GM19023 (cell line): ENCODE data around the gene PGM1.

Experiments used
- ATAC-seq: cut with Tn5 transposase; IDR thresholded peaks from one replicate; pipeline ENCODE4 v1.9.1; 2021; ENCODE audit warnings: mild to moderate bottlenecking, moderate library complexity; ENCODE audit not compliant: unreplicated experiment

PGM1 gene

DNA sequence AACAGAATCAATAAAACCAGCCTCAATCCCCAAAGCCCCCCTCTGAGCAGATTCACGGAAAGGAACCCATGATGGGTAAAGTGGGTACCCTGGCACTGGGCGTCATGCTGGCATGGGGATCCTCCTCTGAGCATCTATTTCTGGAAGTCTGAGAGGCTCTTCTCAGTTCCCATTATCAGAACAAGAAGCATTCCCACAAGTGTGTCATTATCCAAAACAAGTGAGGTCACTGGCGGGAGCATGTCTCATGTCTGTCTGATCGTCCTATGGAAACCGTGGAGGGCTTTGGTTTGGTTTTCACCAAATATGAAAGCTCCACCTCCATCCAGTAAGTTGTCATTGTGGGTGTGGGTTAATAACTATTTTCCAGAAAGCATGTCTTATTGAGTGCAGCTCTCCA lies 70.7 kb downstream of the PGM1 start:
- ATAC-seq, result no peak

- no peak for ATAC-seq
These were observed 71.5 kb downstream of the PGM1 start for GRCh38 chr1:63664742-63665141.

DNA sequence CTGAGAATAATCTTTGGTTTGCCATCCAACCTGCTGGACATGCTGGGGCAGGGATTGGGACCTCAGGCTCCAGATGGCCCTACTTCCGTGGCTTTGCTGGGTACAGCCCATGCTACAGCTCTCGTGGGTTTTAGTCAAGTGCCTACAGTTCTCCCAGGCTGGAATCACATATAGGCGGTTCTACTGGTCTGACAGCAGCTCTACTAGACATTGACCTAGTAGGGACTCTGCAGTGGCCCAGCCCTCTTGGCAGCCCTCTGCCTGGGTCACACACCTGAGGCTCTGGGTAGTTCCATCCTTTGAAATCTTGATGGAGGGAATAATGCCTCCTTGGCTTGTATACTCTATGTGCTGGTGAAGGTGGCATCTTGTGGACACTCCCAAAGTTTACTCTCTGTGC lies 72.2 kb downstream of the PGM1 start:
- ATAC-seq, result no peak

DNA sequence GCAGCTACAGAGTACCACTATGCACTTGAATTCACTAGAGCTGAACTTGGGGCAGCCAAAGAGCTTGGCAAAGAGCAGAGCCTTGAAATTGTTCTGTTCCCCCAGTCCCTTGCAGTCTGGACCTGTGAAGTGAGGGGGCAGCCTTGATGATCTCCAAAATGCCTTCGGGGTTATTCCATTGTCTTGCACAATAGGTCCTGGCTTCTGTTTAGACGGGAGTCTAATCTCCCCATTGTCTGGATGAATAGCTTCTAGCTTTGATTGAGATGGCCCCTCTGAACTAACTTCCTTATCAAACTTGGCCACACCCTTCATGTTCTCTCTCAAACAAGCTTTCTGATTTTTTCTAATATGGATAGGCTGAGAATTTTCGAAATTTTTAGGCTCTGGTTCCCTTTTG lies 72.6 kb downstream of the PGM1 start:
- ATAC-seq, result no peak

- no peak for ATAC-seq
These were observed 75.1 kb downstream of the PGM1 start for GRCh38 chr1:63668298-63668697.

DNA sequence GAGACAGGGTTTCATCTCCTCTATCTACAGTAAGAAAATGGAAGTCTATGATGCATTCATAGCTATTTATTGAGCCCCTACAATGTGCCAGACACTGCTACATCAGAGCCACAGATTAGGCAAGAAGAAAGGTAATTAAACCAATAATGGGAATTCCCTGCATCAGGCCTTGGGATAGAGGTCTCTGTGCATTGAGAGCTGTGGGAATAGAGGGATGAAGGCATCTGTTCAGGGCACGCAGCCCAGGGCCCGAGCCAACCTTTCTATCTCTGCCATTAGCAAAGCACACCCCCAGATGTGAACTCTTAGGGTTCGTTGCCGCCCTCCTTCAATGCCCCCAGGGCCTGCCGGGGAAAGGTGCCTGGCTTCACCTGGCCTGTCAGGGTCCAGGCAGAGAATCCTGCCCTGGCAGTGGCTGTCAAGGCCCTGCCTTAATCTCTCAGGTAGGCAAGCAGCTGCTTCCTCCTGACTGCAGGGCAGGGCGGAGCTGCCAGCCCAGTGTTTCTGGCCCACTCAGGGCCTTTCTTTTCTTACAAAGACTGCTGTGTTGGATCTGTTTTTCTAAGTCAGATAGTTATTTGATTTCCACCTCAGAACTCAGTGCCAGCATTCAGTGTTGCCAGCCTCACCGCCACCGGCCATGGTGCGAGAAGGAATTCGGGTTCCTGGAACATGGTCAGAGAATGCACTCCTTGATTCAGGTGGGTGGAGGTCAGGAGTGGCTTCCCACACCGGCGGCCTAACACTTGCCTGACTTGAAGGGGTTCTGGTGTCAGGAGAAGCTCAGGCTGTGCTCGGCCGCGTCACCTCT lies 76.1 kb downstream of the PGM1 start:
- ATAC-seq, result no peak

DNA sequence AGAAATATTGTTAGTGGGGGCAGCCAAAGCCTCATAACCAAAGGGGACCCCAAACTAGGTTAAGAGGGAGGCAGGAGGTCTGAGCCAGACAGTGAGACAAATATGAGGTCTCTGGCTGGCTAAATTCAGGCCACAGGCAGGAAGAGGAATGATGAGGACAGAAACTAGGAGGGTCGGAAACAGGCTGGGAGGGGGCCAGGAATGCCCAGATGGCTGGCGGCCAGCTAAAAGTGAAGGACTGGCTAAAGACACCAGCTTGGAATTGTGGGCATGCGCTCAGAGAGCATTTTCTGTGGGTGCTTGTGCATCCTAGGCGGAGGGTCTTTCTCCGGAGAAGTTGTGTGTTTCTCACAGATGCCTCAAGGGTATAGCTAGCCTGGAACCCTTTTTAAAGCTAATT lies 77.0 kb downstream of the PGM1 start:
- ATAC-seq, result no peak

DNA sequence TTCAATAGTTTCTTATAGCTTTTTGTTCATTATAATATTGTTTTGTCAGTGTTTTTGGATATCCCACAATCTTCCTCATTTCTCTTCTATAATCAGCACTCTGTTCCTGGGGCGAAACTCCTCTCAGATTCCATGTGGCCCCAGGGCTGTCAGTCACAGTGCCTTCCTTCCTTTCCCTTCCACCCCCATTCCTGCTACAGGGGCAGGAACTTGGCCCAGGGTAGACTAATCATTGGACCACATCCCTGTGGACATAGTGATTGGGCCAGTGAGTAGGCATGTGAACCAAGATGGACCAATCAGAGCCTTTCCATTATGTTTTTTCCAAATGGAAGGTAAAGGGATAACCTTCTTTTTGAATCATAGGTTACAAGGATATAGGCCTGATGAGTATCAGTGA lies 78.3 kb downstream of the PGM1 start:
- ATAC-seq, result no peak

DNA sequence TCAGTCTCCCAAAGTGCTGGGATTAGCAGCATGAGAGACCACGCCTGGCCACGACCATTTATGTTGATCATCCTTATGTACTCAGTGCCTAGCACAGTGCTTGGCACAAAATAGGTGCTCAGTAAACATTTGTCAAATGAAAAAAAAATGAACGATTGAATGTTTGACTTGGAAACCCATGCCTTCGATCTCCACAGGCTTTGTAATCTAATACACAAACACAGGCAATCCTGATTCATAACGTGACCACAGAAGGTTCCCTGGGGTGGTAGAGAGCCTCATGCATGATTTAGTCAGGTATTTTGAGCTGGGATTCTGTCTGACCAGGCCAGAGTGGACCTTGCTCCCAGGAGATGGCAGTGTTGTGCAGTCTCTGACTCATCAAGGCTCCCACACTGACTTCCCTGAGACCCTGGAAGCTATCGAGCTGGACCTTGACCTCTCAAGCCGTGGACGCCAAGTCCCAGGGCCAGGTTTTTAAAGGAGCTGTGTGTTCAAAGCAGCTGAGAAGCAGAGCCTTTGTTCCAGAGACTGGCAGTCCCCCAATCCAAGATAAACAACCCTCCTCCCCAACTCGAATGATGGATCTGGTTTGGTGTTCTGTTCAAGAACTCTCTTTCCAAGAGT lies 81.1 kb downstream of the PGM1 start:
- no peak for ATAC-seq

GRCh38 chr1:63674865-63675419 lies 81.7 kb downstream of the PGM1 start:
- ATAC-seq, result no peak

DNA sequence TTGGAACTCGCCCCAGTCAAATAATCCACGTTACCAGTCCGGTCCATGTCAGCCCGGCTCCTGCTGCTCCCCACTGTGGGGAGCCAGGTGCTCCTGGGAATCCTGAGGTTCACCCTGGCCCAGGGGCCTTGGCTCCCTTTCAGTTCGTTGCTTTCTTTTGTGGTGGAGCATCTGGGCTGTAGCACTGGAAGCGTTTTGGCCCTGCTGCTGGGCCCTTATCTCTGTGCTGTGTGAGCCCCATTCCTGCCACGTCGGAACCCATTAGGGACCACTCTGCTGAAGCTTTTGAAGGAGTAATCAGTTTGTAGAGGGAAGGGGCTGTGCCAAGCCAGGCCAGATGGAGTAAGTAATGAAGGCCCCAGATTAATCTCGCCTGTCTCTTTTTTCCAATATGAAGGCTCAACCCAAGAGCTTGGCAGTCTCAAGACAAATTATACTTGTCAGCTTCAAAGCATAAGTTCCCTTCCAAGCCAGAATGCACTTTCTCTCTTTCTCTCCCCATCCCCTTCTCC lies 82.3 kb downstream of the PGM1 start:
- ATAC-seq, result no peak

- no peak for ATAC-seq
These were observed 84.3 kb downstream of the PGM1 start for GRCh38 chr1:63677497-63677896.

- ATAC-seq, result no peak
These were observed 85.0 kb downstream of the PGM1 start for GRCh38 chr1:63678200-63678599.

DNA sequence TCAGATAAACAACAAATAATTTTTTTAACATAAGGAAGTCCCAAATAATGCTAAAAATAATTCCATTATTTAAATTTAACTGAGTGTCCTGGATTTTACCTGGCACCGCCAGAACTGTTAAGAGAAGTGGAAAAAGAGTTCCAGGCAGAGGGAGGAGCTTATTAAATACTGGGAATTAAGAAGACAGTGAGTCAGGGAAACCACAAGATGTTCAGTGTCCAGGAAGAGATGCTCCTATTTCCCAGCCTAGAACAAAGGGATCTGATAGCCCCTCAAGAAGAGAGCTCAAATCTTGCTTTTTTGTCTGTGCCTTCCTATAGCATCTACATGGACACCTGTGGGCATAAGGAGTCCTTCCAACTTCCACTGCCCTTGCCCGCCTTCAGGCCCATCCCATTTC lies 85.9 kb downstream of the PGM1 start:
- no peak for ATAC-seq

DNA sequence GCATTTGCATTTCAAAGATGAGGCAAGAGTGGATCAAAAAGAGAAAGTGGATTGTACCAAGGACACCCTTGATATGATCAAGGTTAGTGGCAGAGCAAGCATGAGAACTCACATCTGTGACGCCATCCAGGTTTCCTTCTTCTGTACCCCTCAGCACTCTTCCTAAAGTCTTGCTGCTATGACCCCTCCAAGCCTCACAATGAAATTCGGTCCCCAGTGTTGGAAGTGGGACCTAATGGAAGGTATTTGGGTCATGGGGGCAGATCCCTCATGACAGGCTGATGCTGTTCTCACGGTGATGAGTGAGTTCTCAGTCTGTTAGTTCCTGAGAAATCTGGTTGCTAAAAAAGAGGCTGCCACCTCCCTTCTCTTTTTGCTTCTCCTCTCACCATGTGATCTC lies 86.4 kb downstream of the PGM1 start:
- no peak for ATAC-seq

DNA sequence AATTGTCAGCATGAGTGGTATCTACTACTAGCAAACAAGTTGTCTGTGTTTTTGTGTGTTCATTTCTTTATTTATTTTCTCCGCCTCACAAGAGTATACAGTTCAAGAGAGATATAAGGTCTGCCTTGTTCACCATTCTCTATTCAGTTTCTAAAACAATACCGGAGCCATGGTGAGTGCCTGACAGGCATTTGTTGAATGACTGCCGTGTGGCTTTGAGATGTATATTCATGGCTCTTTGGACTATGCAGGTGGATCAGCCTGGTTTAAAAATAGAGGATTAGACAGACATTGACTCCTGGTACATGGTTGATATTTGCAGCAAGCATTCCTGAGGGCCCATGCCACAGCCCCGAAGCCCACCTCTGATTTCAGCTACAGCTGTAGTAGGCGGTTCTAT lies 89.7 kb downstream of the PGM1 start:
- ATAC-seq, result no peak

- ATAC-seq, result no peak
These were observed 90.5 kb downstream of the PGM1 start for GRCh38 chr1:63683759-63684158.

DNA sequence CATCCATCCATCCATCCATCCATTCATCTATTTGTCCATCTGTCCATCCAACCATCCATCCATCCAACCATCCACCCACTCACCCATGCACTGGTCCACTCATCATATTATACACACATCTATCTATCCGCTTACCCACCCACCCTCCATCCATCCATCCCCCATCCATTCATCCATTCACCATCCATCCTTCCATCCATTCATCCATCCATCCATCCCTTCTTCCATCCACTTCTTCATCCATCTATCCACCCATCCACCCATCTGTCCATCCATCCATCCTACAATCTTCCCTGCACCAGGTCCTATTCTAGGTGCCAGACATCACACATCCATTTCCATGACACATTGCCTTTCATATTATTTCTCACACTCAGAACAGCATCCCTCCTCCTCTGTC lies 93.5 kb downstream of the PGM1 start:
- no peak for ATAC-seq

DNA sequence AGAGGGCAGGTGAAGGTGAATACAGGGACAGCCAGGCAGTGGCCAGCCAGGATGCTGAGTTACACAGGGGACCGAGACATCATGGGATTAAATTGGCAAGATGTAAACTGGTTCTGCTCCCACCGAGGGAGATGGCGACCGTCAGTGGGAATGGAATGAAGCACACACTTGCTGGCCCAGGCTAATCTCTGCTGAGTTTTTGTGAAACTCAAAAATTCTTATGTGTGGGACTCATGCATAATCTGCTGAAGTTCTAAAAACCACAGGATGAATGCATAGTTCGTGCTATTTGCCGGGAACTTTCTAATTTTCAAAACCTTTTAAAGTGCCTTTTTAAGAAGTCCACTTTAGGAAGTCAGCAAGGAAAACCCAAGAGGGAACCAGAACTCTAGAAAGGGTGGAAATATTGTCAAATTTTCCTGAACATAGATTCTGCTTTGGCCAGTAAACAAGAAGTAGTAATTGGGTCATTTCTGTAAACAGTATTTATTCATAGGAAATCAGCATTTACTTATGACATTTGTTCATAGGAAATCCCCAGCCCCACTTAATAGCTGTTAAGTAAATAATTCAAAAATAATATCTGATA lies 95.2 kb downstream of the PGM1 start:
- ATAC-seq, result no peak

- no peak for ATAC-seq
These were observed 97.9 kb downstream of the PGM1 start for GRCh38 chr1:63690966-63691700.
